Stimulated activated CD8-positive, alpha-beta memory T cell treated with anti-CD3 and anti-CD28 coated beads, Interleukin-12 subunit alpha, Interleukin-12 subunit beta, amount 100 ng/mL, for 24 hours (primary cell): ENCODE data around the gene TMTC2.
"Not testable (repeated sequence)": the region's sequence is repeated elsewhere in the genome, so short reads cannot be mapped to it uniquely, and the experiment has no call there.

Experiments used
- DNase-seq: peaks from one replicate; pipeline ENCODE4 v3.0.0-alpha.2; 2020; ENCODE audit errors: extremely low read depth

The TMTC2 gene

GRCh38 chr12:83075471-83075870 lies 388.8 kb downstream of the TMTC2 start:
- DNase-seq: no peak

GRCh38 chr12:83077041-83077440 lies 390.3 kb downstream of the TMTC2 start:
- no peak for DNase-seq

- DNase-seq: no peak
Observed at GRCh38 chr12:83082690-83083276, 396.1 kb downstream of the TMTC2 start.

- DNase-seq: no peak
Observed at GRCh38 chr12:83083616-83084015, 396.9 kb downstream of the TMTC2 start.

GRCh38 chr12:83084516-83085234 lies 398.0 kb downstream of the TMTC2 start:
- DNase-seq: no peak

GRCh38 chr12:83086023-83086422 lies 399.3 kb downstream of the TMTC2 start:
- no peak for DNase-seq

GRCh38 chr12:83089575-83089974 lies 402.9 kb downstream of the TMTC2 start:
- DNase-seq: no peak

- DNase-seq: no peak
Observed at GRCh38 chr12:83092129-83092528, 405.4 kb downstream of the TMTC2 start.

- DNase-seq: no peak
Observed at GRCh38 chr12:83092606-83093005, 405.9 kb downstream of the TMTC2 start.

- no peak for DNase-seq
Observed at GRCh38 chr12:83093426-83093825, 406.7 kb downstream of the TMTC2 start.

GRCh38 chr12:83097643-83098342 lies 411.1 kb downstream of the TMTC2 start:
- DNase-seq: no peak

- no peak for DNase-seq
Observed at GRCh38 chr12:83099436-83099835, 412.7 kb downstream of the TMTC2 start.

GRCh38 chr12:83102499-83102898 lies 415.8 kb downstream of the TMTC2 start:
- DNase-seq: no peak

GRCh38 chr12:83106873-83107272 lies 420.2 kb downstream of the TMTC2 start:
- no peak for DNase-seq

- DNase-seq: no peak
Observed at GRCh38 chr12:83110424-83110823, 423.7 kb downstream of the TMTC2 start.

GRCh38 chr12:83113945-83114344 lies 427.2 kb downstream of the TMTC2 start:
- DNase-seq: no peak

- DNase-seq: no peak
Observed at GRCh38 chr12:83114966-83115365, 428.3 kb downstream of the TMTC2 start.

GRCh38 chr12:83117926-83118325 lies 431.2 kb downstream of the TMTC2 start:
- DNase-seq: not testable (repeated sequence)

- no peak for DNase-seq
Observed at GRCh38 chr12:83121897-83122622, 435.4 kb downstream of the TMTC2 start.

- DNase-seq: no peak
Observed at GRCh38 chr12:83122623-83122934, 435.9 kb downstream of the TMTC2 start.

- DNase-seq: no peak
Observed at GRCh38 chr12:83123039-83123438, 436.3 kb downstream of the TMTC2 start.

GRCh38 chr12:83128540-83128939 lies 441.8 kb downstream of the TMTC2 start:
- DNase-seq: no peak

GRCh38 chr12:83130178-83130577 lies 443.5 kb downstream of the TMTC2 start:
- no peak for DNase-seq
